K562 (cell line): ENCODE results near the gene ITK. TPM values are rescaled to one million over a fixed set of nuclear protein-coding genes. Genes with fewer than 3 reads are reported as not detected.

Experiments
- ATAC-seq: fragments of 200-7000 bp; cut with Tn5 transposase; 3 replicates; pipeline ENCODE4 v1.9.1; 2020; ENCODE audit warnings: moderate library complexity
- BruUV-seq: library from RNA; stranded (reverse); fragments of 400-500 nt; replicated peaks from 2 replicates; lab custom pipeline; 2021; lab: Mats Ljungman, UMichigan
- CTCF ChIA-PET: fragments of 300-600 bp; formaldehyde crosslinking; extraction: SDS; loops from one replicate; lab custom pipeline; 2021; ENCODE audit warnings: low intra/inter-chr PET ratio; lab: Yijun Ruan, JAX
- POLR2A ChIA-PET: fragments of 300-600, 350-650 bp; sonication (Branson Sonifier 250); formaldehyde crosslinking; extraction: SDS; loops from one replicate; lab custom pipeline; 2021; ENCODE audit warnings: antibody characterized with exemption, inconsistent platforms; lab: Yijun Ruan, JAX
- DNase-seq, 4 experiments: peaks; one replicate each; pipeline versions ENCODE4 v3.0.0 to v3.0.0-alpha.2; 2011 to 2018; ENCODE audit warnings: low spot score in 3 of 4, mixed read lengths in 3 of 4; ENCODE audit errors: extremely low read depth in 1 of 4
- FAIRE-seq: peaks from 2 replicates; lab custom pipeline; 2011; peaks lifted over from hg19 to GRCh38; lab: Jason Lieb, UNC
- H2AFZ ChIP-seq: 2 replicates; pipeline ENCODE4 v1.6.0; 2011; ENCODE audit warnings: low read depth, low read length, control low read depth, inconsistent platforms
- H3K27ac ChIP-seq: fragments of 200-600 bp; 3 replicates; pipeline ENCODE4 v1.8.0; 2011; ENCODE audit warnings: low read depth, mild to moderate bottlenecking, control low read depth, inconsistent platforms, low read length, moderate library complexity, mixed read lengths; ENCODE audit errors: extremely low read depth
- H3K27me3 ChIP-seq, 2 experiments: fragments of 300-600 bp in 1 of 2; 2 replicates in 1 of 2; 3 replicates in 1 of 2; pipeline versions ENCODE4 v1.6.0 to v1.8.0; 2011; ENCODE audit warnings: inconsistent platforms in 2 of 2, low read length in 2 of 2, mild to moderate bottlenecking in 1 of 2, mixed read lengths in 1 of 2, moderate library complexity in 1 of 2; ENCODE audit not compliant: control insufficient read depth in 2 of 2, insufficient read depth in 2 of 2
- H3K36me3 ChIP-seq: fragments of 300-600 bp; 3 replicates; pipeline ENCODE4 v1.8.0; 2011; ENCODE audit warnings: mild to moderate bottlenecking, low read length, inconsistent platforms; ENCODE audit not compliant: control insufficient read depth, insufficient read depth
- H3K4me1 ChIP-seq, 2 experiments: fragments of 200-600 bp in 1 of 2; replicated peaks in 1 of 2; 2 replicates in 1 of 2; 3 replicates in 1 of 2; pipeline versions ENCODE4 v1.5.1 to v1.8.0; 2011; ENCODE audit warnings: inconsistent platforms in 2 of 2, low read length in 2 of 2, mild to moderate bottlenecking in 1 of 2, mixed read lengths in 1 of 2, moderate library complexity in 1 of 2; ENCODE audit not compliant: control insufficient read depth in 2 of 2, insufficient read depth in 2 of 2
- H3K4me2 ChIP-seq: 2 replicates; pipeline ENCODE4 v1.6.1; 2011; ENCODE audit warnings: low read length, control low read depth, inconsistent platforms, mixed read lengths; ENCODE audit not compliant: insufficient read depth
- H3K4me3 ChIP-seq: fragments of 200-600 bp; sonication (generic), shearing (Covaris generic); 2 replicates; pipeline ENCODE4 v1.5.1; 2016; ENCODE audit warnings: control low read depth, inconsistent platforms
- H3K79me2 ChIP-seq: fragments of 200-600 bp; 3 replicates; pipeline ENCODE4 v1.8.0; 2011; ENCODE audit warnings: low read length, inconsistent platforms; ENCODE audit not compliant: control insufficient read depth, insufficient read depth
- H3K9ac ChIP-seq, 2 experiments: 2 replicates each; pipeline versions ENCODE4 v1.6.0 to v1.6.1; 2011; ENCODE audit warnings: low read depth in 2 of 2, low read length in 2 of 2, control low read depth in 1 of 2, inconsistent platforms in 1 of 2, mild to moderate bottlenecking in 1 of 2, mixed read lengths in 1 of 2; ENCODE audit not compliant: insufficient read depth in 1 of 2
- H3K9me1 ChIP-seq: one replicate; pipeline ENCODE4 v1.6.0; 2011; ENCODE audit warnings: inconsistent platforms, mild to moderate bottlenecking, low read length, moderate library complexity; ENCODE audit not compliant: control insufficient read depth, insufficient read depth
- H3K9me3 ChIP-seq: replicated peaks from 2 replicates; pipeline ENCODE4 v1.5.1; 2011; ENCODE audit warnings: low read depth, low read length, inconsistent platforms; ENCODE audit not compliant: control insufficient read depth, insufficient read depth
- H4K20me1 ChIP-seq: replicated peaks from 2 replicates; pipeline ENCODE4 v1.6.1; 2011; ENCODE audit warnings: low read length, inconsistent platforms, mixed read lengths; ENCODE audit not compliant: control insufficient read depth, insufficient read depth
- MBD2 ChIP-seq: sonication (generic); IDR thresholded peaks from 2 replicates; pipeline ENCODE4 v1.6.1; 2016; ENCODE audit warnings: low read depth, borderline replicate concordance
- STAT5A ChIP-seq: IDR thresholded peaks from 2 replicates; pipeline ENCODE4 v1.6.1; 2012; ENCODE audit warnings: low read length, inconsistent platforms, borderline replicate concordance
- ZNF121 ChIP-seq: sonication (generic); formaldehyde crosslinking; conservative IDR thresholded peaks from 2 replicates; pipeline ENCODE4 v1.8.0; 2022; ENCODE audit warnings: missing genetic modification reagents
- ZNF41 ChIP-seq: fragments of 250-450 bp; sonication (Bioruptor Pico); conservative IDR thresholded peaks from 2 replicates; pipeline ENCODE4 v1.4.0; 2020; ENCODE audit warnings: mild to moderate bottlenecking
- WGBS: fragments of 100-300 bp; shearing (Covaris generic); methylation state at CpG from one replicate; pipeline ENCODE4 v1.1.6; 2016; ENCODE audit warnings: low coverage, mixed read lengths; ENCODE audit not compliant: insufficient coverage; ENCODE audit errors: missing lambda C conversion rate; 5-methylcytosine and 5-hydroxymethylcytosine counted together
- in situ Hi-C: fragments of 300-500 bp; cut with MboI; formaldehyde crosslinking; loops from 4 replicates; pipeline ENCODE4 v1.15.0; 2018; ENCODE audit warnings: inconsistent platforms, mixed read lengths
- intact Hi-C: fragments of 100-400 bp; cut with micrococcal nuclease; formaldehyde crosslinking; loops from 2 replicates; pipeline ENCODE4 v1.14.2; 2022
- polyA plus RNA-seq, 8 experiments: library from polyadenylated mRNA; depleted of rRNA in 4 of 8; stranded (reverse) in 5 of 8; unstranded in 3 of 8; fragments of >200 nt; fragmentation: Nextera tagmentation in 2 of 8; fragmentation: Illumina TruSeq in 1 of 8; extraction: Ambion mirVana in 2 of 8; extraction: Trizol in 1 of 8; gene quantifications; 2 replicates each; pipeline versions ENCODE4 v1.2.1 to v1.2.3, GENCODE V29; 2011 to 2014; ENCODE audit warnings: inconsistent platforms in 1 of 8, missing spikeins in 1 of 8
- total RNA-seq, 7 experiments: library from RNA; depleted of rRNA in 6 of 7; stranded (reverse); fragments of >200 nt in 6 of 7; fragmentation: Illumina TruSeq in 2 of 7; extraction: Trizol in 2 of 7; gene quantifications; 2 replicates each; pipeline versions ENCODE4 v1.2.1 to v1.2.3, GENCODE V29; 2011 to 2021; ENCODE audit warnings: low replicate concordance in 1 of 7

The ITK gene
- total and polyA plus RNA-seq, 9 of the 15 experiments (the other 6 are each of a cell fraction or from before 2014, with no cell fraction given) = 0.04 to 0.75 TPM; not detected in 7

DNA sequence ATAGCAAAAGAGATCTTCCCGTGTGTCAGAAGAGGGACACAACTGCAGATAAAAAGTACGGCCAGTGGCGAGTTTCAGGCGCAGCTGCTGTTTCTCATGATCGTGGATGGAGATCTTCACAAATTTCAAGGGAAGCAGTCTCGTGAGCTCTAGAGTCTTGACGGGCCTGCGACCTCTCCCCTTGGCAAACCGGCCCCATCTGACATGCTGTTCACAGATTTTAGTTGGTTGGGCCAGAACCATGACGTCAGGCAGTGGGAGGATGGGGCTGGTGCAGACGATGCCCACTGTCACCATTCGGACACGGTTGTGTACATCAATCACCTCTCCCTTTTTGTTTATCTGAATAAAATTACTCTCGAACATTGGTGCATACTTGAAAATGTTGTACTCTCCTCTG is 15.0 kb upstream of the ITK start (continued):
- no peak for TF ChIP-seq STAT5A
- TF ChIP-seq MBD2 = no peak
- no peak for TF ChIP-seq ZNF41

DNA sequence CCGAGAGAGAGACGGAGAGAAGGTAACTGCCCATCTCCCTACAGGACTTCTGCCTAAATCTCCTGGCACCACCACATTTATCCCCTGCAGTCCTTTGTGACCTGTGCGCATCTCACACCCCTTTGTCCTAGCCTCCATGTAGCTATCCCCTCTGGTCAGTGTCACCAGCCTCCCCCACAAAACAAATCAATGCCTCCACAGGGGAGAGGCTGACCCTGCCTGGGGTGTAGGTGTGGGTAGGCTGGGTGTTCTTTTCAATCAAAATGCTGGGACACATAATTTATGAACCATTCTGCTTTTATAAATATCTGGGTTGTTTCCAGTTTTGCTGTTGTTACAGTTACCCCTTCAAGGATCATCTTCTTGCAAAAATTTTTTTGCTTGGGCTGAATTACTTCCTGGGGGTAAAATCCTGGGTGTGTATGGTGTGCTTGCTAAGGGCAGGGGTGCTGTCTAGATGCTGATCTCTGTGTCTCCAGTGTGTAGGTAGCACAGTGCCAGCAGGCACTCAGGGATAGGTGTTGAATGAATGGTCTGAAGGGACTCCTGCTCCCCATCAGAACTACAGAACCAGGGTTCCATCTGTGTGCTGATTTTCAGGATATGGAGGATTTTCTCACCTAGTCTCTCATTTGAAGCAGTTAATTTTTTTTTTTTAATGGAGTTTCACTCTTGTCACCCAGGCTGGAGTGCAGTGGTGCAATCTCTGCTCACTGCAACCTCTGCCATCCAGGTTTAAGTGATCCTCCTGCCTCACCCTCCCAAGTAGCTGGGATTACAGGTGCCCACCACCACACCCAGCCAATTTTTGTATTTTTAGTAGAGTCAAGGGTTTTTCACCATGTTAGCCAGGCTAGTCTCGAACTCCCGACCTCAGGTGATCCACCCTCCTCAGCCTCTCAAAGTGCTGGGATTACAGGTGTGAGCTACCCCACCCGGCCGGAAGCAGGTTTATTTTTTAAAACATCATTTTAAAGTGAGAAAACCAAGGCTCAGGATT is 14.1 kb upstream of the ITK start, which contains the start of gene GARIN3:
Gene GARIN3 (minus strand): TSS at position 51 of the 1,000 bp plus-strand sequence. CDS start 96 bp downstream, outside the sequence.
- ATAC-seq (no peak), DNase-seq (no peak), FAIRE-seq (no peak)
- no peaks in the 10 kb centered on the region for H4K20me1 ChIP-seq
- no TSS peak for BruUV-seq
- H3K9ac ChIP-seq = no peak within 1 kb of the TSS
- no peaks in the 10 kb centered on the region for H3K79me2 ChIP-seq
- H2AFZ ChIP-seq = no peak within 1 kb of the TSS
- ChIA-PET CTCF (no interaction called here), POLR2A (no interaction called here)
- WGBS = 0% methylated on average over 7 of the region's 7 CpGs
- peaks cover 9 to 35% of the 10 kb centered on the region in 2 experiments; a peak in 3 of 5 replicates for H3K27me3 ChIP-seq
- H3K27ac ChIP-seq = no peak within 1 kb of the TSS
- H3K4me2 ChIP-seq = no peak within 1 kb of the TSS
- H3K9me1 ChIP-seq = no peaks in the 10 kb centered on the region
- in situ Hi-C loops (no loop called here), intact Hi-C loops (no loop called here)
- H3K4me3 ChIP-seq = no peak within 1 kb of the TSS
- H3K36me3 ChIP-seq = no peaks in the 10 kb centered on the region
- H3K4me1 ChIP-seq = no peaks in the 10 kb centered on the region
- H3K9me3 ChIP-seq = no peaks in the 10 kb centered on the region
- TF ChIP-seq ZNF121 (CRISPR knock-in tag) = no peak
